Tibial artery (tissue), 4 donors: ENCODE results near the gene VSTM1.
A peak's percentile ranks its signal among the peaks of the same experiment; 100 is the strongest.
"Not testable (repeated sequence)": the region's sequence is repeated elsewhere in the genome, so short reads cannot be mapped to it uniquely, and the experiment has no call there.

Source experiments
- DNase-seq, 2 donors: peaks; one replicate each; pipeline ENCODE4 v3.0.0-alpha.2; 2019
- H3K27ac ChIP-seq, 2 donors: fragments of 200-600 bp; sonication (generic) in 1 of 2; 1 replicate in 1 of 2; 2 replicates in 1 of 2; pipeline ENCODE4 v1.5.1; 2018 to 2019; ENCODE audit warnings: mild to moderate bottlenecking in 1 of 2
- H3K27me3 ChIP-seq, 2 donors: fragments of 200-600 bp; sonication (generic) in 1 of 2; one replicate each; pipeline versions ENCODE4 v1.5.1 to v1.6.0; 2016 to 2019
- H3K36me3 ChIP-seq, 3 donors: fragments of 200-600 bp; sonication (generic) in 2 of 3; one replicate each; pipeline ENCODE4 v1.5.1; 2016 to 2019; ENCODE audit warnings: mild to moderate bottlenecking in 2 of 3
- H3K4me1 ChIP-seq, 4 donors: fragments of 200-600 bp; sonication (generic) in 2 of 4; 1 replicate in 3 of 4; 2 replicates in 1 of 4; pipeline ENCODE4 v1.5.1; 2016 to 2019
- H3K4me3 ChIP-seq, 2 donors: fragments of 200-600 bp; sonication (generic) in 1 of 2; 1 replicate in 1 of 2; 2 replicates in 1 of 2; pipeline ENCODE4 v1.5.1; 2018 to 2019; ENCODE audit warnings: mild to moderate bottlenecking in 2 of 2
- H3K9me3 ChIP-seq, 3 donors: fragments of 200-600 bp; sonication (generic) in 1 of 3; one replicate each; pipeline ENCODE4 v1.5.1; 2016 to 2019
- CTCF ChIP-seq, 2 experiments: fragments of 200-600 bp in 1 of 2; fragments of 450-650 bp in 1 of 2; IDR thresholded peaks; one replicate each; pipeline ENCODE4 v1.5.1; 2017 to 2019; ENCODE audit warnings: antibody characterized with exemption in 2 of 2, mild to moderate bottlenecking in 1 of 2, moderate library complexity in 1 of 2
- intact Hi-C: fragments of 100-400 bp; cut with DNase I; formaldehyde crosslinking; loops from one replicate; pipeline ENCODE4 v1.15.0; 2023; ENCODE audit warnings: low total_unique reads

Gene VSTM1

GRCh38 chr19:54062643-54063042 lies 1.1 kb downstream of the VSTM1 start:
- H3K9me3 ChIP-seq: no peaks in the 10 kb centered on the region
- H3K36me3 ChIP-seq: no peaks in the 10 kb centered on the region
- no peaks in the 10 kb centered on the region for H3K4me1 ChIP-seq
- TF ChIP-seq CTCF (IDR thresholded peaks at IDR 0.05): no peak
- intact Hi-C loops: no loop called here
- H3K4me3 ChIP-seq: no peak overlapping the region
- H3K27me3 ChIP-seq: peaks cover 0 to 6% of the 10 kb centered on the region in 2 donors
- no peak overlapping the region for H3K27ac ChIP-seq
- DNase-seq: peak in 1 of 2 donors; percentile 33

DNA sequence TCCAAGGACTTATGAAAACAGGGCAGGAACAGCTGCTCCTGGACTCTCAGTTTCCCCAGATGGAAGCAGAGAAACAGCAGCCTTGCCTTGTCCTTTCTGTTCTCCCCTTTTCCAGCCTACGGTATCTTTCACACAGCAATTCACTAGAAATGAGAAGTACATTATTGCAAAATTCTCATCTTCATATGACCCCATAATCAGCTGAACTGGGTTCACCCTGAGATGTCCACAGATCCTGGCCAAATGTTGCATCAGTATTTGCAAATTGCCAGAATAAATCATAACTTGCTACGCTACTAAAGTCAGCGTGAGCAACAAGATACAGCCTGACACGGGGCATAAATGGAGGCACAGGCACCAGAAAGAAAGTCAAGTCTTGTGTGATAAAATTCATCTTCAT lies 16.1 kb downstream of the VSTM1 start:
- Histone ChIP-seq H3K4me1 (no peaks in the 10 kb centered on the region), H3K27ac (no peak overlapping the region), H3K4me3 (no peak overlapping the region), H3K27me3 (peaks cover 0 to 11% of the 10 kb centered on the region in 2 donors), H3K36me3 (no peaks in the 10 kb centered on the region), H3K9me3 (peaks cover 0 to 8% (median 0%) of the 10 kb centered on the region in 3 donors)
- no peak for TF ChIP-seq CTCF (IDR thresholded peaks at IDR 0.05)
- DNase-seq: no peak
- intact Hi-C loops: no loop called here

DNA sequence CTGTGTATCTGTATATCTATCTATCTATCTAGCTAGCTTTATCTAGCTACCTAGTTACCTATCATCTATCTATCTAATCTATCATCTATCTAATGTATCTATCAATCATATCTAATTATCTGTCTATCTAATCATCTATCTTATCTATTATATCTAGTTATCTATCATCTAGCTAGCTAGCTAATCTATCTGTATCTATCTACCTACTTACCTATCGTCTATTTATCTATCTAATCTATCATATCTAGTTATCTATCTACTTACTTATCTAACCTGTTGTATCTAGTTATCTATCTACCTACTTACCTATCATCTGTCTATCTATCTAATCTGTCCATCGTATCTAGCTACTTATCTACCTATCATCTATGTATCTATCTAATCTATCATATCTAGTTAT lies 17.9 kb downstream of the VSTM1 start:
- no peak for DNase-seq

GRCh38 chr19:54042989-54043388 lies 20.7 kb downstream of the VSTM1 start:
- Histone ChIP-seq H3K4me1 (no peaks in the 10 kb centered on the region), H3K36me3 (no peaks in the 10 kb centered on the region), H3K4me3 (no peak overlapping the region), H3K27ac (no peak overlapping the region), H3K9me3 (no peaks in the 10 kb centered on the region), H3K27me3 (peaks cover 0 to 11% of the 10 kb centered on the region in 2 donors)
- TF ChIP-seq CTCF (IDR thresholded peaks at IDR 0.05): no peak
- intact Hi-C loops: no loop called here
- DNase-seq: no peak

More for the DNA sequence above, 17.9 kb downstream of the VSTM1 start:
- no peak overlapping the region for H3K4me3 ChIP-seq
- H3K27ac ChIP-seq: no peak overlapping the region
- intact Hi-C loops: no loop called here
- no peaks in the 10 kb centered on the region for H3K36me3 ChIP-seq
- H3K9me3 ChIP-seq: peaks cover 0 to 8% (median 0%) of the 10 kb centered on the region in 3 donors
- TF ChIP-seq CTCF (IDR thresholded peaks at IDR 0.05): no peak
- peaks cover 0 to 11% of the 10 kb centered on the region in 2 donors for H3K27me3 ChIP-seq
- no peaks in the 10 kb centered on the region for H3K4me1 ChIP-seq

DNA sequence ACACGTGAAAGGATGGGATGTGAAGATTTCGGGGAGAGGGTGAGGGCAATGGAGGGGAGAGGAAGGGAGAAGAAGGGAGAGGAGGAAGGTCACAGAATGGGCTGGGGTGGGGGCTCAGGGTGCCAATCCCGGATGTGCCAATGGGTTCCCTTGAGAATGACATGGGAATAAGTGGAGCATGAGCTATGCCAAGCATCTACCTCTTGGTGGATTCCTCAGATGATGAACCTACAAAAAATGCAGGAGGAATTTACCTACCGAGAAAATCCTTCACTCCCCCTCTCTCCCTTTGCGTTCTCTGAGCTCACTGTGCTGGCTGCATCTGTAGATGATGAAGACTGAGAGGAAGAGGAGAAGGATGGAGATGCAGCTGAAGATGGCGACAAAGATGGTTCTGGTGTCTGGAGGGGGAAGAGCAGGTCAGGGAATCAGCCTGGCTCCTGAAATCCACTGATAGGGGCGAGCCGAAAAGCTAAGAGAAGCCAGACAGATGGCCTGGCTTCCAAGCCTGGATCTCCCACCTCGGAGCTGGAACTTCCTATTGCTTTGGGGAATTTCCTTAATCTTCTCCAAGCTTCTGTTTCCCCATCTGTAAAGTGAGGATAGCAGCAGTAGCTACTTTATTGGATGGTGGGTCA lies 21.6 kb downstream of the VSTM1 start:
- intact Hi-C loops: no loop called here
- no peak for DNase-seq
- no peak for TF ChIP-seq CTCF (IDR thresholded peaks at IDR 0.05)
- no peak overlapping the region for H3K4me3 ChIP-seq
- H3K27ac ChIP-seq: no peak overlapping the region
- peaks cover 0 to 11% of the 10 kb centered on the region in 2 donors for H3K27me3 ChIP-seq
- no peaks in the 10 kb centered on the region for H3K36me3 ChIP-seq
- H3K4me1 ChIP-seq: no peaks in the 10 kb centered on the region
- no peaks in the 10 kb centered on the region for H3K9me3 ChIP-seq

- no peak for DNase-seq
- H3K4me3 ChIP-seq: no peak overlapping the region
- H3K36me3 ChIP-seq: no peaks in the 10 kb centered on the region
- peaks cover 0 to 7% of the 10 kb centered on the region in 2 donors for H3K27me3 ChIP-seq
- H3K9me3 ChIP-seq: no peaks in the 10 kb centered on the region
- intact Hi-C loops: no loop called here
- H3K27ac ChIP-seq: no peak overlapping the region
- H3K4me1 ChIP-seq: no peaks in the 10 kb centered on the region
- no peak for TF ChIP-seq CTCF (IDR thresholded peaks at IDR 0.05)
Measured at GRCh38 chr19:54040003-54040402, 23.7 kb downstream of the VSTM1 start.

GRCh38 chr19:54036542-54036941 lies 27.2 kb downstream of the VSTM1 start:
- H3K4me1 ChIP-seq: not testable (repeated sequence)

More at GRCh38 chr19:54036542-54036941, 27.2 kb downstream of the VSTM1 start:
- H3K27ac ChIP-seq, H3K9me3 ChIP-seq, intact Hi-C loops, DNase-seq, H3K27me3 ChIP-seq, H3K36me3 ChIP-seq, H3K4me3 ChIP-seq: not testable (repeated sequence)
